ENCODE data around the gene KCNMA1. TPM values are rescaled to one million over a fixed set of nuclear protein-coding genes. Genes with fewer than 3 reads are reported as not detected.

Gene KCNMA1
- total RNA-seq, 1 experiment from 2014 or later, result 6.2 TPM

DNA sequence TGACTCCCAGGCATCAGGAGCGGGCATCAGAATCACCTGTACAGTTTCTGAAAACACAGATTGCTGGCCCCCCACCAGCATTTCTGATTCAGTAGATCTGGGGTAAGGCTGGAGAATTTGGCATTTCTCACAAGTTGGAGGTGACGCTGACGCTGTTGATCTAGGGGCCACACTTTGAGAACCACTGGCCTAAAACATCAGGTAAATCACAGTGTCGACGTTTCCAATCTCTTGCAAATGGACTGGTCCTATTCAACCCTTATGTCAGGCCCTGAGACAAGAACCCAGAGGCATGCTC, 564.0 kb downstream of the KCNMA1 start:
- no peak for DNase-seq (ENCODE audit: low read depth)
- in situ Hi-C loops (cut with HindIII; ENCODE audit: low pct_unique_long_range_greater_than_20kb, low sequenced_read_pairs), result no loop called here

DNA sequence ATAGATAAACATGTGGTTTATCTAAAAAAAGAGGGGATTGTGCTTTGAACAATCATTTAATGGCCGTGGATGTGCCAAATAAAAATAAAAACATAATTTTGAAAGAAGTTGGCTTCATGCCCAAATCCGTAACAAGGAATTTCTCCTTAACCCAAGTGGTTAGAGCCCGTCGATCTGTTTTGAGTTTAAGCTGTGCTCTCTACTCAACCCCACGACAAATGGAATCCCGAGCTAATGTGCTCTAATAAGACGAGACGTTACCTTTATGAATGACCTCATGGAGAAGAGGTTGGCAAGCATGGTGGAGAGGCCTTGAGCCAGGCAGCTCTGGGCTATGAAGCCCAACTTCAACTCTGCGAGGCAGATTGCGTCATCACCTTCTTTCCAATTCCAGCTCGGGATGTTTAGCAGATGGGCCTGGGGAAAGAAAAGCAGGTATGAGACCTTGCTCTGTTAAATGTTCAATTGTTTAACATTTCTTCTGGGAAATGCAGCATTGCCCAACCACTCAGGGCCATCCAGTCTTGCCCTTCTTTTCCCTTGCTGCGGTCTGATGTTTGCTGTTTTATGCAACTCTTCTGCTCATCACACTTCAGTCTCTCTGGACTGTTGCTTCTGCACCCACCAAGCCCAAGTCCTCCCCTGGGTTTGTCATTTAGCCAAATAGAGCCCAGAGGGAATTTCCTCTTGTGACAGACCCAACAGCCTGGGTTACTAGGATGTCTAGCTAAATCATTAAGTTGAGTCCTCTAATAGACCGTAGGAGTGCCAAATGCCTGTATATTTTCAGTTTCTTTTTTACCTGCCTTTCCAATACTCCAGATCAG, 564.6 kb downstream of the KCNMA1 start:
- no peak for DNase-seq (ENCODE audit: low read depth)
- in situ Hi-C loops (cut with HindIII; ENCODE audit: low pct_unique_long_range_greater_than_20kb, low sequenced_read_pairs), result no loop called here

DNA sequence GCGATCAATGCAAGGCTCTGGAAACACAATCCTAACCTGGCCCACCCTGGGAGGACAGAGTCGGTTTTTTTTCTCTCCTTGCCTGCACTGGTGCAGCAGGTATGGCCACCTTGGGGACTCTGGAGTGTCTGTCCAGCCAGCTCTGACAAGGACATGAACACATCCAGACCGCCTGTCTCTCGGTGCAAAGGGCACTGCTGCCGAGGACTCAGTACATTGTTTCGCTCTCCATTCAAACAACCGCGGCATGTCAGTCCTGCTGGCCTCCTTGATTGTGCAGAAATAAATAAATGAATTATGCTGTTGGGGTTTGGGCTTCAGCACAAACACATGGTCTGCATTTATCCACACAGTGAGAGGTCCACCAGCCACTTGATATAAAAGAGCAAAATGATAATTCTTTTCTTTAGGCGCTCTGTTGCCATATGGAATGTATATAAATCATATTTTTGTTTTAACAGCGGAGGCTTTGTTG, 565.2 kb downstream of the KCNMA1 start:
- no peak for DNase-seq (ENCODE audit: low read depth)
- in situ Hi-C loops (cut with HindIII; ENCODE audit: low pct_unique_long_range_greater_than_20kb, low sequenced_read_pairs), result no loop called here

DNA sequence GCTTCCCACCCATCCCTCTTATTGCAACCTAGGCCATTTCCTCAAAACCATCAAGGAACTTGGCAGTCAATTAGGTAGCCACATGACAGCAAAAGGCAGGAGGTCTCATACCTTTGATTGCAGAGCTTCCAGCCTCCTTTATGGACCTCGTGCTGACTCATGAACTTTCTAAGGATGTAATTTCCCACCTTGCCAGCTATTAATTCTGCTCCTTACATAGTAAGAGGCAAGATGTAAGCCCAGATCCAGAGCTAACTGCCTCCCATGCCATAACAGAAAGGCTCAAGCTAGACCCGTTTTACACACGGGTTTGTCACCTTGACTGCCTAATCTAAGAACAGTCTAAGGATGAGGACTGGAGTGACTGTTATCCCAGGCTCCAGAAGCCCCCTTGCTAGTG, 565.7 kb downstream of the KCNMA1 start:
- DNase-seq (ENCODE audit: low read depth), result no peak
- in situ Hi-C loops (cut with HindIII; ENCODE audit: low pct_unique_long_range_greater_than_20kb, low sequenced_read_pairs), result no loop called here

DNA sequence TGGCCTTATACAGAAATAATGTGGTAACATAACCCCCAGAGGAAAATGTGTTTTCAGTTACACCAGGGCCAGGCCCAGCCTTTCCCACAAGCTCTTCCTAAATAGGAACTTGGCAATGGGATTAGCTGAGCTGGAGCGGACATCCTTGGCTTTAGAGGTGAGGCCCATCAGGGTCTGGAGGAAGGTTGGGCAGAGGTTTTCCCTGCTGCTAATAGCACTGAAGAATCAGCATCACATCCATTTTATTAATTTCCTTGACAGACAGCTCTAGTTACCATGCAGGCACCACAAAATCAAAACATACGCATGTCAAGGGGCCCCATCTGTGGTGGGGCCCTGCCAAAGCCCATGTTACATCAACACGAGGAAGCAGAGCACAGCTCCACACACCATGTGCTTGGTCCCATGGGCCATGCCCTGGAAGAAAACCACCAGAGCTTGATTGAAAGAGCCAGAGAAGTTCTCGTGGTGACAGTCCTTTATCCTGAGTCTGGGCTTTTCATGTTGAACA, 566.6 kb downstream of the KCNMA1 start:
- in situ Hi-C loops (cut with HindIII; ENCODE audit: low pct_unique_long_range_greater_than_20kb, low sequenced_read_pairs), result no loop called here
- DNase-seq (ENCODE audit: low read depth), result no peak

DNA sequence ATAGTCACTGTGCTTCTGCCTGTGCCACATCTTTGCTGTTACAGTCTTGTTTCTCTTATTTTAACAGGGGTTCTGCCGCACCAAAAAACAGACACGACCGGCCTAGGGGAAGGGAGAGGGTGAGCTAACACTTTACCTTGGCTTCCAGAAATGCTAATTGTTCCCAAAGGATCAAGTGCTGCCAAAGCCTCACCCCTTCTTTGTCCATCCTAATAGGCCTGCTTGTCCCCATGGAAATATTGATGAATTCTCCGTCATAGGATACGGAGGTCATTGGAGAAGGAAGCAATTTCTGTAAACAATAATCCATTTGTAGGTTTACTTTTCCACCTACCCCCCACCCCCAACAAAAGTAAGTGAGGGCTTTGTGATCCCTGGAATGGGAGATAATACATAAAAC, 567.3 kb downstream of the KCNMA1 start:
- DNase-seq (ENCODE audit: low read depth), result no peak
- in situ Hi-C loops (cut with HindIII; ENCODE audit: low pct_unique_long_range_greater_than_20kb, low sequenced_read_pairs), result no loop called here

DNA sequence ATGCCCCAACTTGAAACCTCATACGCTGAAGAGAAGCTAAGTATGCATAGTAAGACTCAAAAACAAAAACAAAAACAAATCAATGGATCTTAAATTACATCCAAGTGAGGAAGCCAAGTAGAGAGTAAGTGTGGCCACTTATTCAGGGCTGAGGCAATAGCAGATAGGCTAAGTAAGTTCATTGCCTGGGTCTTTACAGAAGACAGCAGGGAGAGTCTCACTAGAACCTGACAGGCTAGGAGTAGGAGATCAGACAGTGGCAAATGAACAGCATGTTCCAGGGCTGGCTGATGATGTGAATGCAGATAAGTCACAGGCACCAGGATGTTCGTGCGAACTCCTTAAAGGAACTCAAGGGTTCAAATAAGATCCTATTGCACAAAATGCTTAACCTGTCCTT, 568.6 kb downstream of the KCNMA1 start:
- no peak for DNase-seq (ENCODE audit: low read depth)
- in situ Hi-C loops (cut with HindIII; ENCODE audit: low pct_unique_long_range_greater_than_20kb, low sequenced_read_pairs), result no loop called here

DNA sequence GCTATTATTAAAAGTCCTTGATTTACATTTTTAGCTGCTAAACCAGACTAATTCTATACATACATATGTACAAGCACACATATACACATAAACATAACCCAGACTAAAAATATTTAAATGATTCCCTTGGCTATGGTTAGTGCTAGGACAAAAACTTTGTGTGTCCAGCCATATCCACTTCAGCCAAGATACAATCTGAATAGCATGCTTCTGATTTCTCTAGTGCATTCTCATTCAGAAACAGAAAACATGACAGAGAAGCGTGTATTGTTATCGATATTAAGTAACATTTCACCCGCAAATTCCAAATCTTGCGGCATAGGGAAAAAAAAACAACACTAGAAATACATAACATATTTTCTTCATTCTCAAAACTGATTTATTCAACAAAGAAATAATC, 569.3 kb downstream of the KCNMA1 start:
- in situ Hi-C loops (cut with HindIII; ENCODE audit: low pct_unique_long_range_greater_than_20kb, low sequenced_read_pairs), result no loop called here

DNA sequence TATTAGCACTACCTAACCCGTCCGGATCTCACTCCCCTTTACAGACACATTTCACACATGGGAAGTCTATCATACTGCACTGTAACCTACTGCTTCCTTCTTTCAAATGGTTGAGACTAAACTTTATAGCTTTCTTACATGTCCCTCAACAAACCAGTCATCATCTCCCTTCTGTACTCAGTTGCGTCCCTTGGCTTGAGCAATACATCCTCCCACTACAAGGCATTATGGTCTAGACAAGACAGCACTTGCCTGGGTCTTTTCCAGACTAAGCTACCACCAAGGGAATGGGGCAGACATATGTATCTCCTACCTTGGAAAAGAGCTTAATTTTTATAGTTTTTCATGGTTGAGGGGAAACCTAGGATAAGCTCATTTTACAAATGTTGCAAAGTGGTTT, 575.2 kb downstream of the KCNMA1 start:
- DNase-seq (ENCODE audit: low read depth), result no peak
- in situ Hi-C loops (cut with HindIII; ENCODE audit: low pct_unique_long_range_greater_than_20kb, low sequenced_read_pairs), result no loop called here

More for the DNA sequence above, 569.3 kb downstream of the KCNMA1 start:
- no peak for DNase-seq (ENCODE audit: low read depth)

DNA sequence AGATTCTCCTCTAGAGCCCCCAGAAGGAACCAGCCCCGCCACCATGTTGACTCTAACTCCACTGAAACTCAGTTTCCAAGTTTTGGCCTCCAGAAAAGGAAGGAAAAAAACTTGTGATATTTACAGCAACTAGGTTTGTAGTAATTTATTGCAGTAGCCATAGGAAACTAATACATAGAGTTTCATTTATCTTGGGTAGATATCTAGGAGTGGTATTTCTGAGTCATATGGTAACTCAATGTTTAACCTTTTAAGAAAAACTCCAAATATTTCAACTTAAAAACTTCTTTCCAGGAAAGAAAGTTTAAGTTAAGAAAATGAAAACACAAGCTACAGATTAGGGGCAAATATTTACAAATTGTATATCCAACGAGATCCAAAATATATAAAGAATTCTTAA, 576.7 kb downstream of the KCNMA1 start:
- DNase-seq (ENCODE audit: low read depth), result no peak

DNA sequence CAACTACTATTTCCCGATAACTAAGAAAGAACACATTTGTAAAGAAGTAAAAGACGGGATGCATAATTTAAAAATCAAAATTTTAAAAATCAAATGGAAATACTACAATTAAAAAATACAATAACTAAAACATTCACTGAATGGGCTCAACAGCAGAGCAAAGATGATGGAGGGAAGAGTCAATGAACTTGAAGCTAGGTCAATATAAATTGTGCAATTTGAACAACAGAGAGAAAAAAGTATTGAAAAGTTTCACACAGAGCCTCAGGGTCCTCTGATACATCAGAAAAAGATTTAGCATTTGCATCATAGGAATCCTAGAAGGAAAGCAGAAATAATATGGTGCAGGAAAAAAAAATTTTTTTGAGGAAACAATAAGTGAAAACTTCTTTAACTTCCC, 581.0 kb downstream of the KCNMA1 start:
- DNase-seq (ENCODE audit: low read depth), result no peak
- in situ Hi-C loops (cut with HindIII; ENCODE audit: low pct_unique_long_range_greater_than_20kb, low sequenced_read_pairs), result no loop called here

More for the DNA sequence above, 576.7 kb downstream of the KCNMA1 start:
- in situ Hi-C loops (cut with HindIII; ENCODE audit: low pct_unique_long_range_greater_than_20kb, low sequenced_read_pairs), result no loop called here

DNA sequence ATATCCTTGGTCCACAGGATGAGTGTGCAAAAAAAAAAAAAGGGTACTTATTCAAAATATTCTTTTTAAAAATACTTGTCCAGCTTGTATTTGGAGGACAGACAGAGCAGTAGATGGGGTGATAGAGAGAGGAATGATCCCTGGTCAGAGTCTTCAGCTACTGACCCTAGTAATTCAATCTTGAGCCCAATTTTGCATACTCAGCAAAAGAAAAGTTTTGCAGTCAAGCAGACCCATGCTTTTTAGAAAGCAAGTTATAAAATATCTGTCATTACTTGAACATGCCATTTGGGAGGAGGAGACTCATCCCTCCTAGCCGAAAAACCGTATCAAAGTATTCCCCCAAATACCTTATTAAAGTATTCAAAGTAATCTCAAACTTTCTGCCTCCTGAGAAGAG, 585.0 kb downstream of the KCNMA1 start:
- no peak for DNase-seq (ENCODE audit: low read depth)
- in situ Hi-C loops (cut with HindIII; ENCODE audit: low pct_unique_long_range_greater_than_20kb, low sequenced_read_pairs), result no loop called here

DNA sequence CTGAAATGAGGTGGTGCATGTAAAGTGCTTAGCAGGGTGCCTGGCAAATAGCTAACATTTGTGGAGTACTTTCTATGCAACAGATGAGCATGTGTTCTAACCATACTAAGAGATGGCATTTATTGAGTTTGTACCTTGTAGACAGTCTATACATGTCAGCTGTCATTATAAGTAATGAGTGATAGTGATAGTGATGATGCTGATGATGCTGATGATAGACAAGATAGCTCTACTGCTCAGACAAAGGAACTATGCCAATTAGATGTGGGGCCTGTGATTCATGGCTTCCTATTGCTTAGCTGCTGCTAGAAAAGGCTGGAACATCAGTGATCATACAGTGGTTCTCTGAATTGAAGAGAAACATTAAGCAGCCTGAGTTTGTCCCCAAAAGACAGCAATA, 585.8 kb downstream of the KCNMA1 start:
- in situ Hi-C loops (cut with HindIII; ENCODE audit: low pct_unique_long_range_greater_than_20kb, low sequenced_read_pairs), result no loop called here
- DNase-seq (ENCODE audit: low read depth), result no peak

DNA sequence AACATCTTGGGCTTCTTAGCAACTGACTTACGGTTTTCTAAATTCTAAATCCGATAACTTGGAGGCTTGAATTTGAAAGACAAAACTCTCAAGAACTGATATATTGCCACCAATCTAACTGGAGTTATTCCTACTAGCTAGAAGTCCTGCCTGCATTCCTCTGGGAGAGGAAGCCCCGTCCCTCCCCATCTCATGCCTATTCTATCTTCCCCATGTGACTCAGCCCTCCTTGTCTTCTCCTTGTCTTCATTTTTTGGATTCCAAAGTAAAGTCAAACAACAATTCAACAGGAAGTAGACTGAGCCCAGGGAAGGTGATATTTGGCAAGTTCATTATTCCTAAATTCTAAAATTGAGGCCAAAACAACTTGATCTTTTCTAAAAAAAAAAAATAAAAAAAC, 587.7 kb downstream of the KCNMA1 start:
- DNase-seq (ENCODE audit: low read depth), result no peak
- in situ Hi-C loops (cut with HindIII; ENCODE audit: low pct_unique_long_range_greater_than_20kb, low sequenced_read_pairs), result no loop called here

DNA sequence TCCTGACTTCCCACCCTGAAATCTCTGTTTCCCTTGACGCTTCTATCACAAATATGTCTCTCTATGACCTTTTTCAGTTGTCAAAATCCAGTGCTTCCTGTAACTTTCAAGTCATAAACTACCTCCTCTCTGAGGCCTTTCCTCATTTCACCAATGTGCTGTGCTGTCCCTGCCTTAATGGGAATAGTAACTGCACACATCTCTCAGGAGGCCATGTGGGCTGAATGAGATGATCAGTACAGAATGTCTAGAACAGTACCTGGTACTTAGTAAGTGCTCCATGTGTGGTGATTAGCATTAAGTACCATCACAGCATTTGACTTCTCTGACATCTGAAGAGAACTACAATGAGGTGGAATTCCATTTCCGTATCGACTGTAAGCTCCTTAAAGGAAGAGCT, 588.5 kb downstream of the KCNMA1 start:
- in situ Hi-C loops (cut with HindIII; ENCODE audit: low pct_unique_long_range_greater_than_20kb, low sequenced_read_pairs), result no loop called here
- DNase-seq (ENCODE audit: low read depth), result no peak

DNA sequence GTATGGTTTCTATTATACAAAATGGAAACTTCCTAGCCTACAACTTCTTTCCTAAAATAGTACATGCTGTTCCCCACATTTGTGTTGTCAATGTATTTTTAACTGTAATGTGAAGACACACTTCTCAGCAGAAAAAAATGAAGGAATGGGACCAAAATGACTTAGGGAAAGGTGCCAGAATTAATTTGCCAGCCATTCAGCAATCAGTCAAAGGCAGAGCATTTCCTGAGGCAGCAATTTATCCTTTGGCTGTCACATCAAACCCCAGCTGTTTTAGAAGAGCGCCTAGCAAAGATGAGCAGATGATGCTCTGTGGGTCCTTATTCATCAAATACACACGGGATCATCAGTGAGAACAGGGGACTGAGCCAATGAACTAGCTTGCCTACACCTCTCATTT, 592.5 kb downstream of the KCNMA1 start:
- in situ Hi-C loops (cut with HindIII; ENCODE audit: low pct_unique_long_range_greater_than_20kb, low sequenced_read_pairs), result no loop called here
- no peak for DNase-seq (ENCODE audit: low read depth)

DNA sequence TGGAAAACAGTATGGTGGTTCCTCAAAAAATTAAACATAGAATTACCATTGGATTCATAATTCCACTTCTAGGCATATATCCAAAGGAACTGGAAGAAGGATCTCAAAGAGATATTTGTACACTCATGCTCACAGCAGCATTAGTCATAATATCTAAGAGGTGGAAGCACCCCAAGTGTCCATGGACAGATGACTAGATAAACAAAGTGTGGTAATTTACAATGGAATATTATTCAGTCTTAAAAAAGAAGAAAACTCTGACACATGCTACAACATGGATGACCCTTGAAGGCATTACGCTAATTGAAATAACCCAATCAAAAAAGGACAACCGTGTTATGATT, 594.2 kb downstream of the KCNMA1 start:
- in situ Hi-C loops (cut with HindIII; ENCODE audit: low pct_unique_long_range_greater_than_20kb, low sequenced_read_pairs), result no loop called here
- DNase-seq (ENCODE audit: low read depth), result no peak

DNA sequence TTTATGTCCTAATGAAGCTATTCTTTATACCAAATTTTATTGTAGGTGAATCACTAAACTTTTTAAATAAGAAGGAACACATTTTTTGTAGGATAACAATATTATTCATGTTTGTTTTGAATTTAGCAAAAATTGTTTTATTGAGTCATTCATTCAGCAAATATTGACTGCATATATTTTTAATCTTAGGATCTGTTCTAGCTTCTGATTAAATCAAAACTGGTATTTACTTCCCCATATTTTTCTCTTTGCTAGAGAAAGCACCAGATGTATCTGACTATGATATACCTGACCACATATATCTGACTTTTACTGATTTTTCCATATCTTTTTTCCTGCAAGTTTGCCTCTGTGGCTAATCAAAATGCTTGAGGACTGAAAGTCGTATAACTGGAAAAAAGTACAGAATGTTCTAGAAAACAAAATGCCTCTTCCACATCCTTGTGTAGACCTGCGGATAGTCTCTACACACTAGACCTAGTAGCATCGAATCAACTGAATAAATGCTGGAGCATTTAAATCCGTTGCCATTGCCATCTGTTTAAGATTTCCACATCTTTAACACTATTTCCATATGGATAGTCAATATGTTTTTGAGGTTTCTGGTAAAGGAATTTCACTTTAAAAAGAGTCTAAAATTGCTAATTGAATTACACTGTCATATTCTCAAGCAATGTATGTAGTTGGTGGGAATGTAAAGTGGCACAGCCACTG, 594.7 kb downstream of the KCNMA1 start:
- no peak for DNase-seq (ENCODE audit: low read depth)
- in situ Hi-C loops (cut with HindIII; ENCODE audit: low pct_unique_long_range_greater_than_20kb, low sequenced_read_pairs), result no loop called here

DNA sequence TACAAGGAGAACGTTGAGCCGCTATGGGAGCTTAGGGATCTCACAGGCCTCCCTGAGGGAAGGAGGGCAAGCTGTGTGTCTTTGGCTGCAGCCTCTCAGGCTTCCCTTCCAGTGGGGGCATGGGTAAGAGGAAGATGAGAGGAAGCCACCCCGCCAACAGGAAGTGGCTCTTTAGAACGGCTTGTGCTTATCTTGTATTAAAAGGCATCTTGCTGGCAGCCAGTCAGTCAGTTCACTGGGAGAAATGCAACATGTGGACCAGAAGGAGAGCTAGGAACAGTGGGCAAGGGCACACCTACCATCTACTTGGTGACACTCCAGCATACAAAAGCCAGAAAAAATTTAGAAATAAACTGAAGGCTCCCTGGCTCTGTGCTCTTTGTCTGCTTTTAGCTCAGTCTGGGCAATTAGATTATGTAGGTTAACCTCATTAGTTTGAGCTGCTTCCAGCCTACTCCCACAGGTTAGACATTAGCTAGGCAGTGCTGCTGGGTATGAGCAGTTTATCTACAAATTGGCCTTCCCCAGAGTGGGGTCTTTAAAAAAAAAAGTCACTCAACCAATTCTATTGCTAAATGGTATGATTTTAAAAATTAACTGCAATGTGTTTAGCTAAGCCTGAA, 595.9 kb downstream of the KCNMA1 start:
- DNase-seq (ENCODE audit: low read depth), result no peak
- in situ Hi-C loops (cut with HindIII; ENCODE audit: low pct_unique_long_range_greater_than_20kb, low sequenced_read_pairs), result no loop called here
